NCI-H2196 treated with DMSO at 0.1 percent for 48 hours (cell line): ENCODE data around the gene ARHGAP32.

ENCODE experiments used
- DNase-seq: peaks from one replicate; lab custom pipeline; 2025; ENCODE audit not compliant: unreplicated experiment; lab: John Stamatoyannopoulos, UW

The ARHGAP32 gene

GRCh38 chr11:129117595-129118350 lies 74.4 kb downstream of the ARHGAP32 start:
- peak; percentile 43 for DNase-seq

- no peak for DNase-seq
These were observed 76.2 kb downstream of the ARHGAP32 start for GRCh38 chr11:129115652-129116586.

DNA sequence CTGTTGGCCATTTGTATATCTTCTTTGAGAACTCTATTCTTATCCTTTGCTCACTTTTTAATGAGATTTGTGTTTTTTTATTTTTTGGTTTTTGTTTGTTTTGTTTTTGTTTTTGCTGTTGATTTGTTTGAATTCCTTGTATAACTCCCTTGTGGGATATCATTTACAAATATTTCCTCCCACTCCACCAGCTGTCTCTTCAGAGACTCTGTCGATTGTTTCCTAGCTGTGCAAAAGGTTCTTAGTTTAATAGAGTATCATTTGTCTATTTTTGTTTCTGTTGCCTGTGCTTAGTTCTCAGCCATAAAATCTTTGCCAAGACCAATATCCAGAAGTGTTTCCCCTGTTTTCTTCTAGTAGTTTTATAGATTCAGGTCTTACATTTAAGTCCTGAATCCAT lies 82.4 kb downstream of the ARHGAP32 start:
- no peak for DNase-seq

- no peak for DNase-seq
These were observed 85.3 kb downstream of the ARHGAP32 start for GRCh38 chr11:129106788-129107187.

DNA sequence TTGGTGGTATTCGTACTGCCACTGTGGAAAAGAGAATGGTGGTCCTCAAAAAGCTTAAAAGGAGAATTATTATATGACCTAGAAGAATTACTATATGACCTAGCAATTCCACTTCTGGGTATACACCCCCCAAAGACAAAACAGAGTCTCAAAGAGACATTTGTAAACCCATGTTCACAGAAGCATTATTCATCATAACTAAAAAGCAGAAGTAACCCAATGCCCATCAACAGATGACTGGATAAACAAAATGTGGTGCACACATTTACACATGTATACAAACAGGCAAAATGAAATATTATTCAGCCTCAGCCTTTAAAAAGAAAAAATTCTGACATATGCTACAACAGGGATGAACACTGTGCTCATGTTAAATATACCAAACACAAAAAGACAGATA lies 89.4 kb downstream of the ARHGAP32 start:
- no peak for DNase-seq

- no peak for DNase-seq
These were observed 89.9 kb downstream of the ARHGAP32 start for GRCh38 chr11:129102225-129102624.

DNA sequence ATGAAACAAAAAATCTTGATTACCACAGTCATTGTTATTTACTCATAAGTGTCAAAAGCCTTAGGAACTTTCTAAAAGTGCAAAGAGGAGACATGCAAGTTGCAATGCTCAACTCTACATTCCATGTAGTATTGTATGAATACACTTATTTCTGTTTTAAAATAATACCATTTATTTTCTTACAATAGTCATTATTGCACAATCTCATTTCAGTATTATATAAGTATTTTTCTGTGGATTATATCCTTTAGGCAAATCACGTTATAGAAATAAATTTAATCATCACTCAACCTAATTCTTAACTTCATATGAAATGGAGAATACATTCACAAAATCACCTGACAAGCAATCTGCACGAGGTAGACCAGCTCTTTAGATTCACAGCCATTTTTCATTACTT lies 98.8 kb downstream of the ARHGAP32 start:
- DNase-seq: no peak

DNA sequence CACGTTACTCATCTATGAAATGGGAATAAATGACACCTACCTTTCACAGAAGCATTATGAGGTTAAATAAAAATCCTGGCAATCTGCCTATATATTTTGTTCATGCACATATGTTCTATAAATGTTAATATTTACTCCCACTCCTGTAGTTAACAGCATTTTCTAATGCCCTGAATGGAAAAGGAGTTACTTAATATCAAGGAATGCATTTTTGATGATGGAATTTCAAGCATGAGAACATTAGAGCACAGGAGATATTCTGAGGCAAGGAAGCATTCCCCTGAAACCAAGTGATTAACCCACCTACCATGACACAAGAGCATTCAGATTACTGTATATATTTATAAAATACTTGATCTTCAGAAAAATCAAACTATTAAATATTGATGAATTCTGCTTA lies 102.1 kb downstream of the ARHGAP32 start:
- no peak for DNase-seq

GRCh38 chr11:129089279-129089678 lies 102.8 kb downstream of the ARHGAP32 start:
- no peak for DNase-seq

- DNase-seq: no peak
These were observed 105.1 kb downstream of the ARHGAP32 start for GRCh38 chr11:129086976-129087375.

DNA sequence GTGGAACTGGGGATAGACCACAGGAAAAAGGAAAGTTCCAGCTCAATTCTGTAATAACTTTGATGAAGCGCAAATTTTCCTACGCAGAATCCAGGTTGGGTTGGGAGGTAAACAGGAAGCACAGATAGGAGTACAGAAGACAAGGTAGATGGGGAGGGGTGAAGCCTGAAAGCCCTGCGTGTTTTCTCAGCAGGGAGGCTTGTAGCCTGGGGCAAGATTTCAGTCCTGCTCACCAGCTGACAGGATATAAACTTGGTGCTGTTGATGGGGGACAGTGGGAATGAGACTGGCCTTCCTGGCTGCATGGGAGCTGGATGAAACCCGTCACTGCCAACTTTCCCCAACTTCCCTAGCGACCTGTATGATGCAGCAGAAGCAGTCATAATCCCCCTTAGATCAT lies 114.9 kb downstream of the ARHGAP32 start:
- no peak for DNase-seq

- no peak for DNase-seq
These were observed 116.4 kb downstream of the ARHGAP32 start for GRCh38 chr11:129075757-129076156.

GRCh38 chr11:129067454-129067853 lies 124.7 kb downstream of the ARHGAP32 start:
- DNase-seq: no peak

GRCh38 chr11:129066229-129066628 lies 125.9 kb downstream of the ARHGAP32 start:
- no peak for DNase-seq

DNA sequence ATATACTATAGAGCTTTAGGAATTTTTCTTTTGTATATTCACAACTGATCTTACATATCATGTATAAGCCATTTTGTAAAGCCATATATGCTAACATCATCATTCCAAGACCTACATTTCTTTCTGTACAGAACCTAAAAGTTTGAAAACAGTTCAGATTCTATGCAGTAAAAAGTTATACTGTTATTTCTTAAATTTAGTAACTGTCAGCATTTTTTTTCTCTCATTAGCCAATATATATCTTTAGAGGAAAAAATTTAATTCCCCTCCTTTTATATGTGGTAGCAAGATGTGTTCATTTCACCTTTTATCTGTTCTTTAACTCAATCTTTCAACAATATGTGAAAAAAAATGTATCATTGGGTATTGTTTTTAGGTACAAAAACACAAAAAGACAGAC lies 129.0 kb downstream of the ARHGAP32 start:
- no peak for DNase-seq

GRCh38 chr11:129061492-129062230 lies 130.5 kb downstream of the ARHGAP32 start:
- DNase-seq: no peak

- DNase-seq: no peak
These were observed 135.2 kb downstream of the ARHGAP32 start for GRCh38 chr11:129056916-129057315.

DNA sequence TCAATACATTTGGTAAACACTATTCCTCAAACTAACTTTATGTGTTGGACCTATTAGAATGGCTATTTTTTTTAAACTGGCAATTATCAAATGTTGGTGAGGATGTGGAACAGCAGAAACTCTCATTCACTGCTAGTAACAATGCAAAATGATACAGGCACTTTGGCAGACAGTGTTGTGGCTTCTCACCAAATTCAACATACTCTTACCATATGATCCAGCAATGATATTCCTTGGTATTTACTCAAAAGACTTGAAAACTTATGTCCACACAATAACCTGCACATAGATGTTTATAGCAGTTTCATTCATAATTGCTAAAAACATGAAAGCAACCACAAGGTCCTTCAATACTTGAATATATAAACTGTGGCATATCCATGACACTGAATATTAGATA lies 136.9 kb downstream of the ARHGAP32 start:
- DNase-seq: no peak

DNA sequence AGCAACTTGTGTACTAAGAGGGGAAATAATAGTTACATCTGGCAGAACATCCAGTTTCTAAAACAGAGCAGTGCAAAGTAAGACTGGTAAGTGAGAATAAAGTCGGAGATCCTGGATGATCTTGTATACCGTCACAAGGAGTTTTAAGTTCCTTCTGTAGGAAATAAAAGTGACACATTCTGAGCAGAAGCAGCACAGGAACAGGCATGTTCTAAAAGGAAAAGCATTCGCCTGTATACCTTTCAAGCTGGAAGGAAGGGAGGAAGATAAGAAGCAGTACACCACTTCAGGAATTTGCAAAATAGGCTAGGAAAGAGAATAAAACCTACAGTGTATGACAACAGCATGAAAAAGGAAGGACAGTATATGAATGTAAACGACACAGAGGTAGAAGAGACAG lies 143.2 kb downstream of the ARHGAP32 start:
- no peak for DNase-seq

DNA sequence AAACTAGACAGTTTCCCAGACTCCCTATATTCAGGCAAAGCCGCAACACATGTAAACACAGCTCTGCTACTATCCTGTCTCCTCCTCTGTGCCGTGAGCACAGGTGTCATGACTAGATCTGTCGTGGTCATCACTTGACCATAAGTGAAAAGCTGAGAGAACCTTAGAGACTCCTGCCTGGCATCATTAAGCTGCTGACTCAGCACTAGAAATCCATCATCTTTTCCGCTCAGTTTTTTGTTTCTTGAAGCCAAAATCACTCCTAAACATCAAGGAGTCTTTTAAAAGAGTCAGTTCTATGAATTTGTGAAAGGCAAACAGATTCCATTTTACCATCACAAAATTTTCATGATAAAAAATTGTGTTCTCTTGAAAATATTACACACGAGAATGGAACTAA lies 147.0 kb downstream of the ARHGAP32 start:
- DNase-seq: no peak

DNA sequence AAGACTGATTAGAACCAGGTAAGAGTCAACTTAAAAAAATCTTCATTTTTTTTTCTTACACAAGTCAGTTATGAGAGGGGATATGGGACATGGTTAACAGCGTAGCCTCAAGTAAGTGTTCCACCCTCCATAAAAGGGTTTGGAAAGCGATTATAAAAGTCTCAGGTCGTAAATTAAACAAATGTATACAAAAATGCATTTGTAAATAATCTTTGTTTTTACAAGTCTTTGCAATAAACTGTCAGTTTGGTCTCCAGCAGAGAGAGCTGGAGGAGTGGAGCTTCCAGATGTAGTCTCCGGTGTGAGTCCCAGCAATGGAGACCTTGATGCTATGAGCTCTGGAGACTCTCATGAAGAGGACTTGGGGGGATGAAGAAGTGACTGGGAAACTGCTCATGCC lies 149.6 kb downstream of the ARHGAP32 start:
- DNase-seq: no peak
